Muscle layer of colon (tissue), 2 donors: ENCODE results near the gene P4HTM.
"Not testable (repeated sequence)": the region's sequence is repeated elsewhere in the genome, so short reads cannot be mapped to it uniquely, and the experiment has no call there.

Experiments used
- H3K27ac ChIP-seq: one replicate; pipeline ENCODE4 v1.7.0; 2013; ENCODE audit warnings: low read depth, mild to moderate bottlenecking, low read length, moderate library complexity
- H3K27me3 ChIP-seq, 2 donors: one replicate each; pipeline ENCODE4 v1.7.0; 2013; ENCODE audit warnings: low read length in 2 of 2, mild to moderate bottlenecking in 2 of 2; ENCODE audit not compliant: insufficient read depth in 2 of 2, control insufficient read depth in 1 of 2
- H3K36me3 ChIP-seq: one replicate; pipeline ENCODE4 v1.7.0; 2013; ENCODE audit warnings: mild to moderate bottlenecking, low read length; ENCODE audit not compliant: insufficient read depth
- H3K4me1 ChIP-seq: one replicate; pipeline ENCODE4 v1.7.0; 2013; ENCODE audit warnings: mild to moderate bottlenecking, low read length; ENCODE audit not compliant: insufficient read depth
- H3K4me3 ChIP-seq, 2 donors: one replicate each; pipeline ENCODE4 v1.7.0; 2013; ENCODE audit warnings: low read length in 2 of 2, low read depth in 1 of 2, mild to moderate bottlenecking in 1 of 2, moderate library complexity in 1 of 2
- H3K9ac ChIP-seq: one replicate; pipeline ENCODE4 v1.7.0; 2013; ENCODE audit warnings: low read length
- H3K9me3 ChIP-seq: one replicate; pipeline ENCODE4 v1.7.0; 2013; ENCODE audit warnings: mild to moderate bottlenecking, low read length
- donor health status: abdominal sarcoma.
- donor health status: Adenocarcinoma of cecum.

P4HTM gene

DNA sequence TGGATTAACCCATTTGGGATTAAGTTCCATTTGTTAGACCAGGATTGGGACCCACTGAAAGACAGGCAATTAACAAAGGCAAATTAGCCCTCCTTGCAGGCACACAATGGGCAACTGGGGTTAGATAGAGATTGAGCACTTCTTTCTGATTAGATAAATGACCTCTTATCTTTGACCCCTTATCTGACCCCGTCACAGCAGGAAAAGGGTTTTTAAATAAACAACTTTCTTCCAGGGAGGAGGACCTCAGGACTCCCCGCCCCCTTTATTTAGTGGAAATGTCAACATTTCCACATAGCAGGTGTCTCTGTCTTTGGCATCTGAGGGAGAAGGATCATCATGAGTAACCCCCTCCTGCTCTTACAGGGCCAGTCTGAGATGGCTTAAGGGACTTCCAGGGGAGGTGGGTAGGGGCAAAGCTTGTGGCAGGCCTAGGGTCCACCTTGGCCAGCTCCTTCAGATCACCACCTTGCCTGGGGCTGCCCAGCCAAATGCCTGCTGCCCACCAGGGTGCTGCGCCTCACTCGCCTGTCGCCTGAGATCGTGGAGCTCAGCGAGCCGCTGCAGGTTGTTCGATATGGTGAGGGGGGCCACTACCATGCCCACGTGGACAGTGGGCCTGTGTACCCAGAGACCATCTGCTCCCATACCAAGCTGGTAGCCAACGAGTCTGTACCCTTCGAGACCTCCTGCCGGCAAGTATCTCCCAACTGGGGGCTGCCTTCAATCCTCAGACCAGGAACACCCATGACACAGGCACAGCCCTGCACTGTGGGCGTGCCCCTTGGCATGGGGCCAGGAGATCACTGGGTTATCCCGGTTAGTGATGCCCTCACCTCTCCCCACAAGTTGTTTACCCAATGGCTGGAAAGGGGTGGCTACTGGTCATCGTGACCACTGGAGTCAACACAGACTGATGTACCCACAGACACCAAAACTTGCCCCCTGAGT lies 14.6 kb downstream of the P4HTM start:
- Histone ChIP-seq H3K4me1 (peaks cover 14% of the 10 kb centered on the region), H3K9ac (no peak overlapping the region), H3K9me3 (no peaks in the 10 kb centered on the region), H3K27me3 (no peaks in the 10 kb centered on the region), H3K27ac (no peak overlapping the region), H3K4me3 (no peak overlapping the region), H3K36me3 (no peaks in the 10 kb centered on the region)

DNA sequence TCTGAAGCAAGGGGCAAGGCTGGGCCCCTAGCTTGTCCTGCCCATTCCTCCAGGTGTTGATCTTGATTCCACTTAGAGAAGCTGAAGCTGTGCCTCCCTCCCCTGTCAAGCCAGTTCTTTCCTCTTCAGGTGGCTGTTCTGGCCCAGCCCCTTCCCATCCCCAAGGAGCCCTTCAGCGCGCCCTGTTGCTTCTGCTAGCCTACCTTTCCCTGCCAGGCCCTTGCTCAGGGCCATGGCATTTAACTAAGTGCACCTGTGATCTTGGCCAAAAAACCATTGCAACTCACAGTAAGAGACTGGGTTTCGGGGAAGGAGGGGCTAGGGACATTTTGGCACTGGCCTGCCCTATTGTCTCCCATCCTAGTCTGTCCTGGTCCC lies 15.3 kb downstream of the P4HTM start:
- Histone ChIP-seq H3K4me1 (peaks cover 14% of the 10 kb centered on the region), H3K36me3 (no peaks in the 10 kb centered on the region), H3K27ac (no peak overlapping the region), H3K4me3 (no peak overlapping the region), H3K9ac (no peak overlapping the region), H3K9me3 (no peaks in the 10 kb centered on the region), H3K27me3 (no peaks in the 10 kb centered on the region)

DNA sequence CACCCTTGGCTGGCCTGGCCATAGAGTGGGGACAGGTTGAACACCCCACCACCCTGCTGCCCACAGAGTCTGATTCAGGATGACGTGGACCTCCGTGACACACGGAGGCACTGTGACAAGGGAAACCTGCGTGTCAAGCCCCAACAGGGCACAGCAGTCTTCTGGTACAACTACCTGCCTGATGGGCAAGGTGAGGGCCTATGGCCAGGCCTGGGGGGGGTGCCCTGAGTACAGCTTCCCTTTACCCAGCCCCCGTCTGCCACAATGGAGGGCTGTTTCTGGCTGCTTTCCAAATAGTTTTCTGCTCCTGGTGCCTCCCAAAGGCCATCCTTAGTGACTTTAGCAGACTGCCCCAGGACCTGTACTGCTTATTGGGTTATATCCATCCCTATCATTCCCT lies 16.0 kb downstream of the P4HTM start:
- Histone ChIP-seq H3K27me3 (no peaks in the 10 kb centered on the region), H3K9me3 (no peaks in the 10 kb centered on the region), H3K9ac (no peak overlapping the region), H3K27ac (peak overlapping the region; percentile 99), H3K4me3 (peak overlapping the region; percentile 60 to 92), H3K4me1 (peaks cover 14% of the 10 kb centered on the region), H3K36me3 (no peaks in the 10 kb centered on the region)

DNA sequence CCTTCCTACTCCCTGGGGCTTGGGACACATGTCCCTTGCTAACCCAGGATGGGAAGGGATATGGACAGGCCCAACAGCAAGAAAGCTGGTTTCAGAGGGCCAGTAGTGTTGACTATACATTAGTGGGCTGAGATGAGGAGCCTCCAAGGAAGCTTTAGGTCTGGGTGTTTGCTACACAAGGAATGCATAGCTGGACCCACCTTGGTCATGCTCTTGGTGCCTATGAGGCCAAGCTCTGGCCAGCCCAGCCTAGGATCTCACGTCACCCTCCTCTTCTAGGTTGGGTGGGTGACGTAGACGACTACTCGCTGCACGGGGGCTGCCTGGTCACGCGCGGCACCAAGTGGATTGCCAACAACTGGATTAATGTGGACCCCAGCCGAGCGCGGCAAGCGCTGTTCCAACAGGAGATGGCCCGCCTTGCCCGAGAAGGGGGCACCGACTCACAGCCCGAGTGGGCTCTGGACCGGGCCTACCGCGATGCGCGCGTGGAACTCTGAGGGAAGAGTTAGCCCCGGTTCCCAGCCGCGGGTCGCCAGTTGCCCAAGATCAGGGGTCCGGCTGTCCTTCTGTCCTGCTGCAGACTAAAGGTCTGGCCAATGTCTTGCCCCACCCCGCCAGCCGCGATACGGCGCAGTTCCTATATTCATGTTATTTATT lies 16.5 kb downstream of the P4HTM start:
- no peaks in the 10 kb centered on the region for H3K36me3 ChIP-seq
- peaks cover 14% of the 10 kb centered on the region for H3K4me1 ChIP-seq
- H3K27ac ChIP-seq = peak overlapping the region; percentile 99
- peak overlapping the region; percentile 60 to 92 for H3K4me3 ChIP-seq
- H3K9ac ChIP-seq = peak overlapping the region; percentile 66
- H3K27me3 ChIP-seq = no peaks in the 10 kb centered on the region
- H3K9me3 ChIP-seq = no peaks in the 10 kb centered on the region

DNA sequence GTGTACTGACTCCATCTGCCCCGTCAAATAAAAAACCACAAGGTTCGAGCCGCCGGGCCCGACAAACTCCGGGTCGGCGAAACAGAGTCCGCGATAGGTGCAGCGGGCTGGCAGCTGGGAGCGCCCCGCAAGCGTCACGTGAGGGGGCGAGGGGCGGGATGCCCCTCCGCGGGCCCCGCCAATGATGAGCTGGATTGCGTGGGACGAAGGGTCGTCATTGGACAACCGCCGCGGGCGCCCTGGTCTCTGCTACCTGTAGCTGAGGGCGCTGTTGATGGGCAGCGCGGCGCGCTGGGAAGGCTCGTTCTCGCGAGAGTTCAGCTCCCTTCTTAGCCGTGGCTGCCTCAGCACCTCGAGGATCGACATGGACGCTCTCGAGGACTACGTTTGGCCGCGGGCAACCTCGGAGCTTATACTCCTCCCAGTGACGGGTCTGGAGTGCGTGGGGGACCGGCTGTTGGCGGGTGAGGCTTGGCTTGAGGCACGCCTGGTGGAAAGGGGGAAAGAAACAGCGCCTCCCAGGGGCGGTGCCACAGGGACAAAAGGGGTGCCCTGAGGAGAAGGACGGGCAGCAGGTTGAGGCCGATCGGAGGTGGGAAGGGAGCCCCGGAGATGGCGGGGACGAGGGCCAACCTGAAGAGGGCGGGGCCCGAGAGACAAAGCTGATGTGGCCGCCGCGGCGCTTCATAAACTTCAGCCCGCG lies 17.2 kb downstream of the P4HTM start, which contains the start of gene WDR6:
TSS of gene WDR6 (plus strand) at position 324 of the 703 bp plus-strand sequence. CDS start at position 365, 41 bp downstream.
- no peaks in the 10 kb centered on the region for H3K27me3 ChIP-seq
- H3K27ac ChIP-seq = peak within 1 kb of the TSS; percentile 99
- no peaks in the 10 kb centered on the region for H3K9me3 ChIP-seq
- H3K9ac ChIP-seq = peak within 1 kb of the TSS; percentile 90
- H3K4me1 ChIP-seq = peaks cover 14% of the 10 kb centered on the region
- no peaks in the 10 kb centered on the region for H3K36me3 ChIP-seq
- peak within 1 kb of the TSS; percentile 60 to 92 for H3K4me3 ChIP-seq

DNA sequence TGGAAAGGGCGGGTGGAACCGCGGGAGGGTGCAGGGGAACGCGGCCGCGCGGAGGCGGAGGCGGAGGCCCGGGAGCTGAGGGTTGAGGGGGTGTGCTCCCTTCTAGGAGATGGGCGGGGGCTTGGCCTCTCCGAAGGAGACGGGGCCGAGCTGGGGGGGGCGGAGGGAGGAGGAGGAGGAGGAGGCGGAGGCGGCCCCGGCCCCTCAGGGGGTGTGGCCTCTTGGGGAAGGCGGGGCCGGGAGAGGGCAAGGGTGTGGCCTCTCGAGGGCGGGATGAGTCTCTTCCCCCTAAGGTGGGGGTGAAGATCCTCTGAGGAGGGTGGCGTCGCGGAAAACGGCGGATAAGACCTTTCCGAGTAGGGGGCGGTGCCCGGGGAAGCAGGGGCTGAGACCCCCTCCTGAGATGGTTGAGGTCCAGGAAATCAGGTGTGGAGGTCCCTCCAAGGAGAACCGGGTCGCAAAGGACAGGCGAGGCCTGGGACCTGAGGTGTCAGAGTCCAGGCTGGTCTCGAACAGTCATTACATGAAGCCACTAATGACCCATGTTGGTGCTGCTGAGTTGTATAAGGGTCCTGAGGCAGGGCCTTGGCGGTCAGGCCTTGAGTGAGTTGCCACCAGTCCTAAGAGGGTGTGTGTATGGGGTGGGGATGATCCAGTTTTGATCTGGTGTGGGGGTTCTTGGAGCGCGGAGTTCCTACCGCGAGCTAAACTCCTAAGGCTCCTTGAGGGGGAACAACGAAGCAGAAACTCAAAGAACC lies 17.9 kb downstream of the P4HTM start:
- H3K27me3 ChIP-seq = no peaks in the 10 kb centered on the region
- peak overlapping the region; percentile 60 to 92 for H3K4me3 ChIP-seq
- H3K36me3 ChIP-seq = no peaks in the 10 kb centered on the region
- peak overlapping the region; percentile 90 for H3K9ac ChIP-seq
- H3K4me1 ChIP-seq = peaks cover 14% of the 10 kb centered on the region
- peak overlapping the region; percentile 99 for H3K27ac ChIP-seq
- no peaks in the 10 kb centered on the region for H3K9me3 ChIP-seq

DNA sequence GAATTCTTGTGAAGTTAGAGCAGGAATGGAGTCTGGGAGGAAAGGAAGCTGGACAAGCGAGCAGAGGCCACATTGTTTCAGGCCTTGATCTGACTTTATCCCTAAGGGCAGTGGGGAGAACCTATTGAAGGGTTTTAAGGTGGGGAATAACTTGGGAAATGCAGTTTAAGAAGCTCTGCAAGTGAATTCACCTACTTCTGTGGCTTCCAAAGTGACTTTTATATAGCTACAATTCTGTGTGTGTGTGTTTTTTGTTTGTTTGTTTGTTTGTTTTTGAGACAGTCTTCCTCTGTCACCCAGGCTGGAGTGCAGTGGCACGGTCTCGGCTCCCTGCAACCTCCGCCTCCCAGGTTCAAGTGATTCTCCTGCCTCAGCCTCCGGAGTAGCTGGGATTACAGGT lies 18.6 kb downstream of the P4HTM start:
- Histone ChIP-seq H3K9ac (peak overlapping the region; percentile 30), H3K4me3 (peak overlapping the region in 1 of 2 donors; percentile 54), H3K4me1 (peaks cover 14% of the 10 kb centered on the region)
- H3K27me3 ChIP-seq, H3K36me3 ChIP-seq, H3K27ac ChIP-seq, H3K9me3 ChIP-seq: not testable (repeated sequence)

DNA sequence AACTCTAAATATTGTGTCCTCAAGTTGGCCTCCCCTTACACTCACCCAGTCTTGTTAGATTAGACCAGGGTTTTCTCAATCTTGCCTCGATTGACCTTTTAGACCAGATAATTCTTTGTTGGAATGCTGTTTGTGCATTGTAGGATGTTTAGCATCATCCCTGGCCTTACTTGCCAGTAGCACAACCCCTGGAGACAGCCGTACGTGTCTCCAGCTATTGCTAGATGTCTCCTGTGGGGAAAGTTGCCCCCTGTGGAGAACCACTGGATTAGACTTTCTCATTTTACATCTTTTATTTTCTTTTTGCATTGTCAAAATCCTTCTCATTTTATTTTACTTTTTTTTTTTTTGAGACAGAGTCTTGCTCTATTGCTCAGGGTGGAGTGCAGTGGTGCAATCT lies 19.4 kb downstream of the P4HTM start:
- Histone ChIP-seq H3K36me3 (peaks cover 2% of the 10 kb centered on the region), H3K4me1 (peaks cover 14% of the 10 kb centered on the region), H3K4me3 (no peak overlapping the region), H3K27ac (no peak overlapping the region), H3K27me3 (no peaks in the 10 kb centered on the region), H3K9me3 (no peaks in the 10 kb centered on the region), H3K9ac (no peak overlapping the region)

DNA sequence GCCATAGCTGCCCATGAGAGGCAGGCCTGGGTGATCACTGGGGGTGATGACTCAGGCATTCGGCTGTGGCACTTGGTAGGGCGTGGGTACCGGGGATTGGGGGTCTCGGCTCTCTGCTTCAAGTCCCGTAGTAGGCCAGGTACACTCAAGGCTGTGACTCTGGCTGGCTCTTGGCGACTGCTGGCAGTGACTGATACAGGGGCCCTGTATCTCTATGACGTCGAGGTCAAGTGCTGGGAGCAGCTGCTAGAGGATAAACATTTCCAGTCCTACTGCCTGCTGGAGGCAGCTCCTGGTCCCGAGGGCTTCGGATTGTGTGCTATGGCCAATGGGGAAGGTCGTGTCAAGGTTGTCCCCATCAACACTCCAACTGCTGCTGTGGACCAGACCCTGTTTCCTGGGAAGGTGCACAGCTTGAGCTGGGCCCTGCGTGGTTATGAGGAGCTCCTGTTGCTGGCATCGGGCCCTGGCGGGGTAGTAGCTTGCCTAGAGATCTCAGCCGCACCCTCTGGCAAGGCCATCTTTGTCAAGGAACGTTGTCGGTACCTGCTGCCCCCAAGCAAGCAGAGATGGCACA lies 22.5 kb downstream of the P4HTM start:
- H3K9me3 ChIP-seq = no peaks in the 10 kb centered on the region
- peaks cover 14% of the 10 kb centered on the region for H3K4me1 ChIP-seq
- H3K36me3 ChIP-seq = peaks cover 23% of the 10 kb centered on the region
- H3K27me3 ChIP-seq = no peaks in the 10 kb centered on the region
- no peak overlapping the region for H3K27ac ChIP-seq
- H3K4me3 ChIP-seq = no peak overlapping the region
- no peak overlapping the region for H3K9ac ChIP-seq

DNA sequence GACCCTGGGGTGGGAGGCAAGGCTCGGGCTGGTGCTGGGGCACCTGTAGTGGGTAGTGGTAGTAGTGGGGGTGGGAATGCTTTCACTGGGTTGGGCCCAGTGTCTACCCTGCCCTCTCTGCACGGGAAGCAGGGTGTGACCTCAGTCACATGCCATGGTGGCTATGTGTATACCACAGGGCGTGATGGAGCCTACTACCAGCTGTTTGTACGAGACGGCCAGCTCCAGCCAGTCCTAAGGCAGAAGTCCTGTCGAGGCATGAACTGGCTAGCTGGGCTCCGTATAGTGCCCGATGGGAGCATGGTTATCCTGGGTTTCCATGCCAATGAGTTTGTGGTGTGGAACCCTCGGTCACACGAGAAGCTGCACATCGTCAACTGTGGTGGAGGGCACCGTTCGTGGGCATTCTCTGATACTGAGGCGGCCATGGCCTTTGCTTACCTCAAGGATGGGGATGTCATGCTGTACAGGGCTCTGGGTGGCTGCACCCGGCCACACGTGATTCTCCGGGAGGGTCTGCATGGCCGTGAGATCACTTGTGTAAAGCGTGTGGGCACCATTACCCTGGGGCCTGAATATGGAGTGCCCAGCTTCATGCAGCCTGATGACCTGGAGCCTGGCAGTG lies 23.2 kb downstream of the P4HTM start:
- Histone ChIP-seq H3K9me3 (no peaks in the 10 kb centered on the region), H3K4me1 (peaks cover 12% of the 10 kb centered on the region), H3K9ac (no peak overlapping the region), H3K4me3 (no peak overlapping the region), H3K36me3 (peaks cover 23% of the 10 kb centered on the region), H3K27me3 (no peaks in the 10 kb centered on the region), H3K27ac (no peak overlapping the region)
